KMS-11 (cell line): ENCODE results near the gene SLC6A4.

Source experiments
- H2AFZ ChIP-seq: fragments of 200-600 bp; sonication (generic); 2 replicates; pipeline ENCODE4 v1.6.1; 2016; ENCODE audit warnings: antibody characterized with exemption, mixed run types, low read depth
- H3K27ac ChIP-seq: fragments of 200-600 bp; sonication (generic); 2 replicates; pipeline ENCODE4 v1.6.1; 2016; ENCODE audit warnings: mild to moderate bottlenecking, mixed run types
- H3K27me3 ChIP-seq: fragments of 200-600 bp; sonication (generic); 2 replicates; pipeline ENCODE4 v1.6.1; 2017; ENCODE audit warnings: mild to moderate bottlenecking, low read depth, mixed run types, moderate library complexity; ENCODE audit not compliant: insufficient read depth
- H3K36me3 ChIP-seq: fragments of 200-600 bp; sonication (generic); 2 replicates; pipeline ENCODE4 v1.6.1; 2017; ENCODE audit warnings: mild to moderate bottlenecking, mixed run types; ENCODE audit not compliant: insufficient read depth
- H3K4me1 ChIP-seq: fragments of 200-600 bp; sonication (generic); 2 replicates; pipeline ENCODE4 v1.6.1; 2016; ENCODE audit warnings: mild to moderate bottlenecking, low read depth, mixed run types; ENCODE audit not compliant: poor library complexity, severe bottlenecking
- H3K4me2 ChIP-seq: fragments of 200-600 bp; sonication (generic); 2 replicates; pipeline ENCODE4 v1.7.0; 2016; ENCODE audit warnings: mild to moderate bottlenecking, mixed run types
- H3K4me3 ChIP-seq: fragments of 200-600 bp; sonication (generic); IDR thresholded peaks from 2 replicates; pipeline ENCODE4 v1.6.1; 2017; ENCODE audit warnings: low read depth, low read length, mixed read lengths; ENCODE audit not compliant: insufficient read depth
- H3K79me2 ChIP-seq: fragments of 200-600 bp; sonication (generic); 2 replicates; pipeline ENCODE4 v1.6.1; 2016; ENCODE audit warnings: low read depth, mixed run types; ENCODE audit not compliant: insufficient read depth
- H3K9ac ChIP-seq: fragments of 200-600 bp; sonication (generic); 2 replicates; pipeline ENCODE4 v1.6.1; 2016; ENCODE audit warnings: mild to moderate bottlenecking, mixed run types
- H4K20me1 ChIP-seq: fragments of 200-600 bp; sonication (generic); 2 replicates; pipeline ENCODE4 v1.6.1; 2016; ENCODE audit warnings: mild to moderate bottlenecking, mixed run types; ENCODE audit not compliant: insufficient read depth
- CTCF ChIP-seq: fragments of 200-600 bp; sonication (generic); conservative IDR thresholded peaks from 2 replicates; pipeline ENCODE4 v1.6.1; 2017; ENCODE audit warnings: low read depth, mild to moderate bottlenecking, antibody characterized with exemption, low read length, moderate library complexity, mixed read lengths

SLC6A4 gene

GRCh38 chr17:30235386-30236296, at the start of gene SLC6A4:
Gene SLC6A4 (minus strand): TSS chr17:30235697. CDS start chr17:30221958, 13,739 bp downstream.
- no peaks in the 10 kb centered on the region for H3K36me3 ChIP-seq
- H2AFZ ChIP-seq = no peak within 1 kb of the TSS
- no peaks in the 10 kb centered on the region for H4K20me1 ChIP-seq
- no peak for TF ChIP-seq CTCF
- no peak within 1 kb of the TSS for H3K9ac ChIP-seq
- H3K79me2 ChIP-seq = no peaks in the 10 kb centered on the region
- no peaks in the 10 kb centered on the region for H3K4me1 ChIP-seq
- H3K4me3 ChIP-seq = no peak within 1 kb of the TSS
- H3K4me2 ChIP-seq = no peak within 1 kb of the TSS
- H3K27me3 ChIP-seq = peaks cover 7% of the 10 kb centered on the region
- no peak within 1 kb of the TSS for H3K27ac ChIP-seq

- no peaks in the 10 kb centered on the region for H3K4me1 ChIP-seq
These were observed 43.7 kb upstream of the SLC6A4 start for GRCh38 chr17:30279156-30279555.

DNA sequence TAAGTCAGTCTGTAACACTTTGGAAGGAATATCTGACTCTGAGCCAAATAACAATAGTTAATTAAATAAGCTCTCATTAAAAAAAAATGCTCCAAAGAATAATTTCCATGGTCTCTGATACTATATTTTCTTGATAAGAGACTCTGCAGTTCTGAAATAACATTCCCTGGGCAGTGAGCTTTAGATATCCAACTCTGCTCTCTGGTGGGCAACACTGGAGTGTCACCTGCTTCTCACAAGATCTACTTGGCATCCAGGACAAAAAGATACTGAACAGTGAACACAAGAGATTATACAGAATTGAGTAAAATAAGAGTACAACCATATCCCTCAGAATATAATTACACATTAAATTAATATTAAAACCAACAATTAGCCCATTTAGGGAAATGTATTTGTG, 42.5 kb upstream of the SLC6A4 start:
- Histone ChIP-seq H3K36me3 (peaks cover 10% of the 10 kb centered on the region; the same call in 1 of the 2 replicates), H2AFZ (no peak overlapping the region), H3K4me3 (no peak overlapping the region), H3K27ac (no peak overlapping the region), H4K20me1 (no peaks in the 10 kb centered on the region), H3K9ac (no peak overlapping the region), H3K4me2 (no peak overlapping the region), H3K27me3 (no peaks in the 10 kb centered on the region), H3K4me1 (no peaks in the 10 kb centered on the region), H3K79me2 (no peaks in the 10 kb centered on the region)
- TF ChIP-seq CTCF = no peak

More at GRCh38 chr17:30279156-30279555, 43.7 kb upstream of the SLC6A4 start:
- H3K4me3 ChIP-seq = no peak overlapping the region
- peaks cover 10% of the 10 kb centered on the region; the same call in 1 of the 2 replicates for H3K36me3 ChIP-seq
- no peaks in the 10 kb centered on the region for H3K79me2 ChIP-seq
- no peak overlapping the region for H3K27ac ChIP-seq
- TF ChIP-seq CTCF = no peak
- no peak overlapping the region for H3K9ac ChIP-seq
- no peaks in the 10 kb centered on the region for H4K20me1 ChIP-seq
- no peak overlapping the region for H3K4me2 ChIP-seq
- no peaks in the 10 kb centered on the region for H3K27me3 ChIP-seq
- H2AFZ ChIP-seq = no peak overlapping the region

DNA sequence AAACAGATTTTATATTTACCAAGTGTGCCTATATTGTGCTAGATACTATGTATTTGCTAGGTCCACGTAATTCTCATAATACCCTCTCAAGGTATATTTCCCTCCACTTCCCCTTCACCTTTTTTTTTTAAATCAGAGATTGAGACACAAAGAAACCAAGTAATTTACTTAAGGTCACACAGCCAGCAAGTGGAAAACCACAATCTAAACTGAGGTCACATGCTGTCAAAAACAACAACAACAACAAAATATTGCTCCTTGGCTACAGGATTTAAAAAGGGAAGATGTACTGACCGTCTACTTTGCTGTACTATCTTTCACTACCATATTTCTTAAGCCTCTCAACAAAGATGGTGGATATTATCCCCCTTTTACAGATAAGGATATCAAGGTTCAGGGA, 40.4 kb upstream of the SLC6A4 start:
- no peak overlapping the region for H2AFZ ChIP-seq
- H3K79me2 ChIP-seq = no peaks in the 10 kb centered on the region
- H4K20me1 ChIP-seq = no peaks in the 10 kb centered on the region
- peaks cover 15% of the 10 kb centered on the region; the same call in 1 of the 2 replicates for H3K36me3 ChIP-seq
- H3K27ac ChIP-seq = no peak overlapping the region
- H3K4me1 ChIP-seq = no peaks in the 10 kb centered on the region
- no peak overlapping the region for H3K4me3 ChIP-seq
- no peaks in the 10 kb centered on the region for H3K27me3 ChIP-seq
- no peak overlapping the region for H3K4me2 ChIP-seq
- no peak for TF ChIP-seq CTCF
- no peak overlapping the region for H3K9ac ChIP-seq
